ENCODE data around the gene PRKAR2A.

The PRKAR2A gene

GRCh38 chr3:48856469-48856868 lies 8.8 kb upstream of the PRKAR2A start:
- FAIRE-seq (no peak), DNase-seq (ENCODE audit: insufficient read length, low spot score) (no peak)
- TF ChIP-seq, protein P1, sequence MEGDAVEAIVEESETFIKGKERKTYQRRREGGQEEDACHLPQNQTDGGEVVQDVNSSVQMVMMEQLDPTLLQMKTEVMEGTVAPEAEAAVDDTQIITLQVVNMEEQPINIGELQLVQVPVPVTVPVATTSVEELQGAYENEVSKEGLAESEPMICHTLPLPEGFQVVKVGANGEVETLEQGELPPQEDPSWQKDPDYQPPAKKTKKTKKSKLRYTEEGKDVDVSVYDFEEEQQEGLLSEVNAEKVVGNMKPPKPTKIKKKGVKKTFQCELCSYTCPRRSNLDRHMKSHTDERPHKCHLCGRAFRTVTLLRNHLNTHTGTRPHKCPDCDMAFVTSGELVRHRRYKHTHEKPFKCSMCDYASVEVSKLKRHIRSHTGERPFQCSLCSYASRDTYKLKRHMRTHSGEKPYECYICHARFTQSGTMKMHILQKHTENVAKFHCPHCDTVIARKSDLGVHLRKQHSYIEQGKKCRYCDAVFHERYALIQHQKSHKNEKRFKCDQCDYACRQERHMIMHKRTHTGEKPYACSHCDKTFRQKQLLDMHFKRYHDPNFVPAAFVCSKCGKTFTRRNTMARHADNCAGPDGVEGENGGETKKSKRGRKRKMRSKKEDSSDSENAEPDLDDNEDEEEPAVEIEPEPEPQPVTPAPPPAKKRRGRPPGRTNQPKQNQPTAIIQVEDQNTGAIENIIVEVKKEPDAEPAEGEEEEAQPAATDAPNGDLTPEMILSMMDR (IDR thresholded peaks at IDR 0.05; ENCODE audit: insufficient read depth, missing control alignments): no peak

GRCh38 chr3:48855681-48856447 lies 8.2 kb upstream of the PRKAR2A start:
- FAIRE-seq (no peak), DNase-seq (ENCODE audit: insufficient read length, low spot score) (no peak)
- TF ChIP-seq, protein P1 (IDR thresholded peaks at IDR 0.05; ENCODE audit: insufficient read depth, missing control alignments): no peak

GRCh38 chr3:48852151-48852550 lies 4.5 kb upstream of the PRKAR2A start:
- TF ChIP-seq, protein P1 (IDR thresholded peaks at IDR 0.05; ENCODE audit: insufficient read depth, missing control alignments): no peak
- DNase-seq (ENCODE audit: insufficient read length, low spot score) (no peak), FAIRE-seq (no peak)

DNA sequence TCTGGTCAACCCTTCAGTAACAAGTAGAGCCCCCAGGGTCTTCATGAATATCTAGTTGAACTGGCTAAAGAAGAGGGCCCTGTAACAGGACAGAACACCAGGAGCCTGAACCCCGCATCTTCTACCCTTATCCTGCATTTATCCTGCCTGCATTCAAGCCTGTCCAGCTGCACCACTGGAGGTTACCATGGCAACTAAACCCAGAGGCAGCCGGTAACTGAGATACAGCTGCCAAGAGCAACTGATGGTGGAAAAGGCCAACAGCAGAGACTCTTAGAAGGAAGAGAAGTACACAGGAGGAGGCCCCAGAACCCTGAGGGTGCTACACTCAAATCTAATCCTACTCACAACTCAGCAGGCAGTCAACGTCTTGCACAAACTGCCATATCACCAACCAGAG lies 3.7 kb upstream of the PRKAR2A start:
- no peak for FAIRE-seq
- DNase-seq (ENCODE audit: insufficient read length, low spot score): no peak
- TF ChIP-seq, protein P1 (IDR thresholded peaks at IDR 0.05; ENCODE audit: insufficient read depth, missing control alignments): no peak

GRCh38 chr3:48848816-48849515 lies 1.3 kb upstream of the PRKAR2A start:
- TF ChIP-seq, protein P1 (IDR thresholded peaks at IDR 0.05; ENCODE audit: insufficient read depth, missing control alignments): no peak
- DNase-seq (ENCODE audit: insufficient read length, low spot score) (no peak), FAIRE-seq (no peak)

DNA sequence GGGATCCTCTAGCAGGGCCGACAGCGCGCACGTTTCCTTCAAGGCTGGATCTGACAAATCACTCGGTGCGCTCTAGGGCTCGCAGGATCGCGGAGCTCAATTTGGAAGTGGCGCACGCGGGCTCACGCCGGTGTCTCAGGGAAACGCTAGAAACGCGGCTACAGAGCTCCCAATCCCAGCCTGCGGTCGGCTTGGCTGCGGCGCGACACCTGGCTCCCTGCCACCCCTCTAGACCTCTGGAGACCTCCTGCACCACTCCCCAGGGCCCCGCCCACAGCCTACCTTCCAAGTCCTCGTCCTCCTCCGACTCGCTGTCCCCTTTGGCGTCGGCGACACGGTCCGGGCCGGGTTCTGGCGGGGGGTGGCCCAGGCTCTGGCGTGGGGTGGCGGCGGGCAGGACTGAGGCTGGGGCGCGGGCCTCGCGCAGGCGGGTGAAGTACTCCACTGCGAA lies 596 bp downstream of the PRKAR2A start:
- TF ChIP-seq, protein P1 (IDR thresholded peaks at IDR 0.05; ENCODE audit: insufficient read depth, missing control alignments): no peak
- peak; percentile 41 for DNase-seq (ENCODE audit: insufficient read length, low spot score)
- FAIRE-seq: no peak

DNA sequence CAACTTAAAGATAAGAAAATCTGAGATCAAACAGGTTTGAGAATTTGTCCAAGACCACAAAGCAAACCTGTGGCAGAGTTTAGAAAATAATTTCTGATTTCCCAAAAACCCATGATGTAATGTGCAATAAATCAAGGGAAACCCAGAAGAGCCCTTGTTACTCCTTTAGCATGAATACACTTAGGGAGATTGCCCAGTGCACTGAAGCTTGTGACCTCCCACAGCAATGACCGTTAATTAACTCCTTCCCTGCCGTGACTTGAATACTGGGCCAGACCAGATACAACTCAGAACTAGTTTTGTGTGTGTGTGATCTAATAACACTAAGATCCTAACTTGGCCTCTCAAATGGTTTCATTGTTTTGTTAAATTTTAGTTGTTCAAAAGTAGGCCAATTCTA lies 2.5 kb downstream of the PRKAR2A start:
- TF ChIP-seq, protein P1 (IDR thresholded peaks at IDR 0.05; ENCODE audit: insufficient read depth, missing control alignments): no peak
- no peak for DNase-seq (ENCODE audit: insufficient read length, low spot score)
- FAIRE-seq: no peak

Data from D721Med (cell line).